Suprapubic skin (tissue), 4 donors: ENCODE measurements around the gene TMEM217. TPM values are rescaled to one million over a fixed set of nuclear protein-coding genes. Genes with fewer than 3 reads are reported as not detected.

Experiments
- DNase-seq, 2 donors: peaks; one replicate each; pipeline ENCODE4 v3.0.0-alpha.2; 2019; ENCODE audit warnings: low spot score in 2 of 2
- H3K27ac ChIP-seq: fragments of 200-600 bp; sonication (generic); one replicate; pipeline ENCODE4 v1.5.1; 2019
- H3K27me3 ChIP-seq: fragments of 200-600 bp; sonication (generic); one replicate; pipeline ENCODE4 v1.5.1; 2019
- H3K36me3 ChIP-seq: fragments of 200-600 bp; sonication (generic); one replicate; pipeline ENCODE4 v1.5.1; 2019
- H3K4me1 ChIP-seq: fragments of 200-600 bp; sonication (generic); one replicate; pipeline ENCODE4 v1.5.1; 2019
- H3K4me3 ChIP-seq: fragments of 200-600 bp; sonication (generic); one replicate; pipeline ENCODE4 v1.5.1; 2019; ENCODE audit warnings: mild to moderate bottlenecking
- H3K9me3 ChIP-seq: fragments of 200-600 bp; sonication (generic); one replicate; pipeline ENCODE4 v1.5.1; 2019
- CTCF ChIP-seq, 2 donors: fragments of 200-600 bp in 1 of 2; fragments of 450-650 bp in 1 of 2; sonication (generic) in 1 of 2; IDR thresholded peaks; one replicate each; pipeline ENCODE4 v1.5.1; 2016 to 2019; ENCODE audit warnings: antibody characterized with exemption in 2 of 2, mild to moderate bottlenecking in 1 of 2, moderate library complexity in 1 of 2
- EP300 ChIP-seq: sonication (generic); formaldehyde crosslinking; IDR thresholded peaks from one replicate; pipeline ENCODE4 v1.6.1; 2017; ENCODE audit warnings: antibody characterized with exemption
- POLR2A ChIP-seq, 2 donors: fragments of 450-650 bp; IDR thresholded peaks; one replicate each; pipeline ENCODE4 v1.6.1; 2017; ENCODE audit warnings: antibody characterized with exemption in 2 of 2, mild to moderate bottlenecking in 2 of 2, moderate library complexity in 2 of 2
- POLR2AphosphoS5 ChIP-seq, 3 donors: sonication (generic); formaldehyde crosslinking; IDR thresholded peaks; one replicate each; pipeline ENCODE4 v1.6.1; 2017; ENCODE audit warnings: antibody characterized with exemption in 3 of 3
- WGBS: methylation state at CpG from one replicate; pipeline ENCODE4 v1.1.5; 2018; 5-methylcytosine and 5-hydroxymethylcytosine counted together
- total RNA-seq, 4 donors: library from RNA; depleted of rRNA; stranded (reverse); fragments of >200 nt; gene quantifications; one replicate each; pipeline ENCODE4 v1.1.0, GENCODE V29; 2016

Gene TMEM217
- total RNA-seq, 4 donors from 2014 or later: 0.30 to 3.3 (median 2.6) TPM; not detected in 1

GRCh38 chr6:37168811-37169495 is 89.0 kb downstream of the TMEM217 start:
- Histone ChIP-seq H3K36me3 (peaks cover 11% of the 10 kb centered on the region), H3K27me3 (no peaks in the 10 kb centered on the region), H3K27ac (peak overlapping the region; percentile 89), H3K4me3 (peak overlapping the region; percentile 76), H3K9me3 (no peaks in the 10 kb centered on the region), H3K4me1 (peaks cover 35% of the 10 kb centered on the region)
- 7% methylated on average over 28 of the region's 29 CpGs for WGBS
- TF ChIP-seq EP300 (no peak), POLR2A (IDR thresholded peaks at IDR 0.05) (no peak), CTCF (IDR thresholded peaks at IDR 0.05) (no peak), POLR2AphosphoS5 (IDR thresholded peaks at IDR 0.05) (no peak)
- no peak for DNase-seq

GRCh38 chr6:37168163-37168758 is 89.7 kb downstream of the TMEM217 start:
- H3K4me3 ChIP-seq: peak overlapping the region; percentile 76
- H3K27ac ChIP-seq: peak overlapping the region; percentile 89
- whole genome bisulfite sequencing: 82% methylated on average over 5 of the region's 5 CpGs

DNA sequence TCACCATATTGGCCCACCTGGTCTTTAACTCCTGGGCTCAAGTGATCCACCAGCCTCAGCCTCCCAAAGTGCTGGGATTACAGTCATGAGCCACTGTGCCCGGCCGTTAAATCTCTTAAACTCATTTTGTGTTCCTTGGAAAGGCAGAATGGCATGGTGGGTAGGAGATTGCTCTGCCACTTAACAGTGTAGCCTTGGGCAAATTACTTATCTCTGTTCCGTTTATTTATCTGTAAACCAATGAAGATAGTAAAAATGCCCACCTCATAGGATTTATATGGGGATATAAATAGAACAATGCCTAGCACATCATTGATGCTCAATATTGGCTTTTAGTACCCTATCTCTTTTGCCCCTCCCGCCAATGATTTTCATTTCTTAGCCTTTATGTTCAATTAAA is 95.2 kb downstream of the TMEM217 start:
- TF ChIP-seq POLR2AphosphoS5 (IDR thresholded peaks at IDR 0.05) (no peak), EP300 (no peak), CTCF (IDR thresholded peaks at IDR 0.05) (no peak), POLR2A (IDR thresholded peaks at IDR 0.05) (no peak)
- Histone ChIP-seq H3K36me3 (no peaks in the 10 kb centered on the region), H3K4me3 (no peak overlapping the region), H3K9me3 (no peaks in the 10 kb centered on the region), H3K27me3 (no peaks in the 10 kb centered on the region), H3K4me1 (no peaks in the 10 kb centered on the region), H3K27ac (no peak overlapping the region)
- 82% methylated on average over 4 of the region's 4 CpGs for WGBS
- no peak for DNase-seq

More at GRCh38 chr6:37168163-37168758, 89.7 kb downstream of the TMEM217 start:
- peaks cover 5% of the 10 kb centered on the region for H3K36me3 ChIP-seq
- DNase-seq: no peak
- TF ChIP-seq CTCF (IDR thresholded peaks at IDR 0.05) (no peak), EP300 (no peak), POLR2AphosphoS5 (IDR thresholded peaks at IDR 0.05) (no peak), POLR2A (IDR thresholded peaks at IDR 0.05) (no peak)
- H3K4me1 ChIP-seq: peaks cover 29% of the 10 kb centered on the region
- H3K27me3 ChIP-seq: no peaks in the 10 kb centered on the region
- no peaks in the 10 kb centered on the region for H3K9me3 ChIP-seq

Other genes starting within 250 kb of the TMEM217 start
- 100 to 1,000 TPM in 2 of 4 donors, 10 to 100 TPM in 2; 63.6 to 158 (median 110) TPM for gene PIM1, start 88.0 kb downstream of the TMEM217 start, total RNA-seq
- gene TBC1D22B, start 372 bp downstream of the TMEM217 start, total RNA-seq: 10 to 100 TPM; 14.2 to 19.6 (median 18.4) TPM
- gene RNF8, start 95.8 kb upstream of the TMEM217 start, total RNA-seq: 10 to 100 TPM; 12.8 to 17.0 (median 14.3) TPM
- 10 to 100 TPM; 27.0 to 65.7 (median 28.9) TPM for gene CMTR1, start 175.1 kb upstream of the TMEM217 start, total RNA-seq
- 10 to 100 TPM; 16.3 to 31.3 (median 25.1) TPM for gene CCDC167, start 241.7 kb upstream of the TMEM217 start, total RNA-seq